GM10266 (cell line): ENCODE results near the gene CNRIP1.

Experiments
- DNase-seq: peaks from one replicate; pipeline ENCODE4 v3.0.0; 2012; ENCODE audit errors: extremely low spot score
- TF ChIP-seq, protein P1 (sequence below): IDR thresholded peaks from 2 replicates; pipeline ENCODE4 v1.5.1; 2012; ENCODE audit warnings: mild to moderate bottlenecking, low read depth; ENCODE audit not compliant: control insufficient read depth, insufficient read depth; ENCODE audit errors: missing control alignments

CNRIP1 gene

DNA sequence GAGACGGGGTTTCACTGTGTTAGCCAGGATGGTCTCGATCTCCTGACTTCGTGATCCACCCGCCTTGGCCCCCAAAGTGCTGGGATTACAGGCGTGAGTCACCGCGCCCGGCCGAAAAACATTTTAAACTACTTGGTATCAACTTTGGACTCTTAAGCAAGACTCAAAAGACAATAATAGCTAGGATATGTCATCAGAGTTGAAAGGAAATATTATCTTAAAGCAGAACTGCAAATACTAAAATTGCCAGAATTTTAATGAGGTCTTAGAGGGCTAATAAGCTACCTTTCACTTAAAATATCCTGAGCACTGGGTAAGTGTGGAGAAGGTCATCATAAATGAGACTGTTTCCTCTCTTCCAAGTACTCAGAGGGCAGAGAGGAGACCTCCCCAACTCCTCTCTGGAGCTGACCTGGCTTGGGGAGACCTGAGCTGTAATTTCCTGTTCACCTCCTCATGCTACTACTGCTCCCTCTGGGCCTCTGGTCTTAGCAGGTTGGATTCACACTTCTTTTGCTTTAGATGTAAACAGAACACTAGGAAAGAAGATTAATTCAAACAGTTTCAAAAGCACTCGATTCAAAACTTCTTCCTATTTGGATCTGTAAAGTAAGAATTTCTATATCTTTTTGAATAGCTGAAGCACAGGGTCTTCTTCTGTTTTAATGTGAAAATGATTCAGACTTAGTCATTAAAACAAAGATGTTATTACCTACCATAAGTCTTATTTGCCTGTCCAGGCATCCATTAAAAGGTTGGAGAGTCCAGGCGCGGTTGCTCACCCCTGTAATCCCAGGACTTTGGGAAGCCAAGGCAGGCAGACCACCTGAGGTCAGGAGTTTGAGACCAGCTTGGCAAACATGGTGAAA is 16.5 kb downstream of the CNRIP1 start:
- no peak for DNase-seq
- TF ChIP-seq, protein P1, sequence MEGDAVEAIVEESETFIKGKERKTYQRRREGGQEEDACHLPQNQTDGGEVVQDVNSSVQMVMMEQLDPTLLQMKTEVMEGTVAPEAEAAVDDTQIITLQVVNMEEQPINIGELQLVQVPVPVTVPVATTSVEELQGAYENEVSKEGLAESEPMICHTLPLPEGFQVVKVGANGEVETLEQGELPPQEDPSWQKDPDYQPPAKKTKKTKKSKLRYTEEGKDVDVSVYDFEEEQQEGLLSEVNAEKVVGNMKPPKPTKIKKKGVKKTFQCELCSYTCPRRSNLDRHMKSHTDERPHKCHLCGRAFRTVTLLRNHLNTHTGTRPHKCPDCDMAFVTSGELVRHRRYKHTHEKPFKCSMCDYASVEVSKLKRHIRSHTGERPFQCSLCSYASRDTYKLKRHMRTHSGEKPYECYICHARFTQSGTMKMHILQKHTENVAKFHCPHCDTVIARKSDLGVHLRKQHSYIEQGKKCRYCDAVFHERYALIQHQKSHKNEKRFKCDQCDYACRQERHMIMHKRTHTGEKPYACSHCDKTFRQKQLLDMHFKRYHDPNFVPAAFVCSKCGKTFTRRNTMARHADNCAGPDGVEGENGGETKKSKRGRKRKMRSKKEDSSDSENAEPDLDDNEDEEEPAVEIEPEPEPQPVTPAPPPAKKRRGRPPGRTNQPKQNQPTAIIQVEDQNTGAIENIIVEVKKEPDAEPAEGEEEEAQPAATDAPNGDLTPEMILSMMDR: no peak

DNA sequence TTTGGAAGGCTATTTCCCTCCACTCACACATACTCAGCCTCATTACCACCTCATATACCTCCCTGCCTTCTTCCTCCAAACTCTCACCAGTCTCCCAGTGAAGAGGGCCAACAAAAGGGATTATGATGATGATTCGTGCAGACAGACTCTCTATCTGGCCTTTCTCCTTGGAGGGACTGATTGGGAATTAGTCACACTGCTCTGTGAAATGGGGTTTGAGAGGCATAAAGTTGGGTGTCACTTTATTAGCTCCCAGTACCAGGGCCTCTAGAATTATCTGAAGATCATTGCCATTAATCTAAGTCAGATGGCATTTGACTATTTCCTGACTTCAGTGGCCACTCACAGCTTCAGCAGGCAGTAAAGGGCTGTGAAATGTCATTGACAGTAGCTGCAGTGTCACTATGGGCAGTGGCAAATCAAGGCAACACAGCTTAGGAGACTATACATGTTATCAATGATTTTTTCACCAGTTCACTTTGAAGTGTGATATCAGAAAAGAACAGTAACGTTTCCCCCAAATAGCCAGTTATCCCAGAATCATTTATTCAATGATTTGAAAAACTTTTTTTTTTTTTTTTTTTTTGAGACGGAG is 17.4 kb downstream of the CNRIP1 start:
- DNase-seq: no peak
- TF ChIP-seq, protein P1: no peak

DNA sequence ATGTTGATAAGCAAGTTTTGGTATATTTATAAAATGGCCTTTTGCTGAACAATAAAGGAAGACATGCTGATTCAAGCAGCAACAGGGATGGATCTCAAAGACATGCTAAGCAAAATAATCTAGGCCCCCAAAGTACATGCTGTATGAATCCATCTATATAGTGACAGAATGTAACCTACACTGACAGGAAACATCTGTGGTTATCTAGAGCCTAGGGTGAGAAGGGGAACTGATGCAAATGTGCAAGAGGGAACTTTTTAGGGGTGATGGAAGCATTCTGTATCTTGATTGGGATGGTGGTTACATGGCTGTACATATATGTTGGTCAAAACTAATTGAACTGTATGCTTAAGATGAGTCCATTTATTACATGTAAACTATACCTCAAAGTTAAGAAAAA is 24.2 kb downstream of the CNRIP1 start:
- DNase-seq: no peak
- TF ChIP-seq, protein P1: no peak

DNA sequence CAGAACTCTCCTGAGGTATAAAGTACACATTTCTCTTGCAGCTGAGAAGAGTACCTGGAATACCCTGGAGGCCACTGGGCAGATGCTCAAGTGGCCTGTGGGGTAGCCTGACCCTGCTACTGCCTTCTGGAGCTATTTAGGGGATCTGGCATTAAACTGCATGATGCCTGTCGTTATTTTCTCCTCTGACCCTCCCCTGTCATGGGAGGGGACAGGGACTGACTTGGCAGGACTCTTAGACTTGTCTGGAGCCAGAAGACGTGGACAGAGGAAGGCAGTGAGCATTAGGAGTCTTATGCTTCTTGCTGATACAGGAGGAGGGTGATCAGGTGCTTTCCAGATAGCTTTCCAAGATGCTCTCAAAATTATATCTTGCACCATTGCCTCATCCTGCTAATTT is 24.8 kb downstream of the CNRIP1 start:
- TF ChIP-seq, protein P1: no peak
- no peak for DNase-seq

DNA sequence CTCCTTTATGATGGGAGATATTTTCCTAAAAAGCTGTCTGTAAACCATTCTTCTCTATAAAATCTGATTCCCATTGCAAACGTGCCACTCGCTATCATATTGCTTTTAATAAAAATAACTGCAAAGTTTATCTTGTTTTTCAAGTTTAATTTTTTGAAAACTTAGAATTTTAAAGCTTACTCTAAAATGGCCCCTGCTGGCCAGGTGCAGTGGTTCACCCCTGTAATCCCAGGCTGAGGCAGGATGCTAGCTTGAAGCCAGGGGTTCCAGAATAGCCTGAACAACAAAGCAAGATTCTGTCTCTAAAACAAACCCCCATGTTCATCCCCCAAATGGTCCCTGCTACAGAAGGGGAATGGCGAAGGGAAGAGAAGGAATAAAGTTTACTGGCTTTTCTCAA is 25.6 kb downstream of the CNRIP1 start:
- TF ChIP-seq, protein P1: no peak
- no peak for DNase-seq

DNA sequence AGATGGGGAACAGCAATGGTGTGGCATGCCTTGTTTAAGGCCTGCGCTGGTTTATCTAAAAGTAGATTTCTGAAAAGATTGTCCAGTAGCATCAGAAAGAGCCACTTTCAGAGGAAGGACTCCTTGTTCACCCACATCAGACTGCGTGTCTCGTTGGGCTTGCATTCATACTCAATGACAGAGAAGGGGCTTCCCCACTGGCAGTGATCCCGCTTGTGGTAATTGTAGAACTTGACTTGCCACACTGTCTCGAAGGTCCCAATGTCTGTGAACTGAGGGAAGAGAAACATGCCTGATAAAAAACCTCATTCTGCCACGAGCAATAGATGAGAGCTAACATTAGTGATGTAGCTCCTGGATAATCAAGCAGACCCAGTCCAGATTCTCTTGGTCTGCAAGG is 26.0 kb downstream of the CNRIP1 start:
- DNase-seq: no peak
- TF ChIP-seq, protein P1: no peak

DNA sequence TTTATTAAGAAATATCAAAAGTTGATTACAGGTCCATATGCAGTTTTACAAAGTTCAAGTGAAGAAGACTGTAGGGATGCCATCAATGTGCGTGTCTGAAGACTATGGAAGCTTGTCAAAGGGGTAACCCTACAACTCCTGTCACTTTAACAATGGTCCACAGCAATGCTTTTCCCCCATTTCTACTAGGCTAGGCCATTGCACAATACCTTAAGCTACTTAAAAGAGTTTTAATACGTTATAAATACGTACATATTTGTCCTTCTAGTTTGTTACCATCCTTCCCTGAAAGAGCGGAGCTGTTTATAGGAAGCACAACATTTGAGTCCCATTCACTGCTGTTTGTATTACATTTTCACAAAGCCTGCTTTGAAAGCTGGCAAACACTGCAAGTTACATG is 26.7 kb downstream of the CNRIP1 start:
- TF ChIP-seq, protein P1: no peak
- no peak for DNase-seq
